CD14-positive monocyte (primary cell): Measurements from ENCODE around the gene C13orf46. TPM values are rescaled to one million over a fixed set of nuclear protein-coding genes. Genes with fewer than 3 reads are reported as not detected.

Source experiments
- DNase-seq, 3 donors: peaks; one replicate each; pipeline ENCODE4 v3.0.0-alpha.2; 2011 to 2022
- H2AFZ ChIP-seq: 2 replicates; pipeline ENCODE4 v1.6.0; 2012; ENCODE audit warnings: mild to moderate bottlenecking, low read depth, low read length, inconsistent platforms; ENCODE audit not compliant: insufficient read depth, poor library complexity, severe bottlenecking
- H3K27ac ChIP-seq, 2 donors: 1 replicate in 1 of 2; 2 replicates in 1 of 2; pipeline ENCODE4 v1.5.1; 2012 to 2013; ENCODE audit warnings: low read length in 2 of 2, control low read depth in 1 of 2, inconsistent platforms in 1 of 2, low read depth in 1 of 2, mild to moderate bottlenecking in 1 of 2
- H3K27me3 ChIP-seq, 2 donors: one replicate each; pipeline versions ENCODE4 v1.6.0 to v1.6.1; 2011 to 2013; ENCODE audit warnings: low read length in 2 of 2; ENCODE audit not compliant: control insufficient read depth in 2 of 2, insufficient read depth in 2 of 2
- H3K36me3 ChIP-seq, 2 donors: replicated peaks in 1 of 2; 1 replicate in 1 of 2; 2 replicates in 1 of 2; pipeline versions ENCODE4 v1.5.1 to v1.6.1; 2012 to 2013; ENCODE audit warnings: low read length in 2 of 2, control low read depth in 1 of 2, inconsistent platforms in 1 of 2, mild to moderate bottlenecking in 1 of 2; ENCODE audit not compliant: insufficient read depth in 2 of 2, control insufficient read depth in 1 of 2
- H3K4me1 ChIP-seq, 2 donors: 1 replicate in 1 of 2; 2 replicates in 1 of 2; pipeline versions ENCODE4 v1.5.1 to v1.6.1; 2012 to 2013; ENCODE audit warnings: low read length in 2 of 2, control low read depth in 1 of 2, inconsistent platforms in 1 of 2, mild to moderate bottlenecking in 1 of 2, moderate library complexity in 1 of 2; ENCODE audit not compliant: insufficient read depth in 2 of 2, control insufficient read depth in 1 of 2
- H3K4me2 ChIP-seq: replicated peaks from 2 replicates; pipeline ENCODE3; 2012; ENCODE audit warnings: low read length, moderate library complexity, mild to moderate bottlenecking; ENCODE audit not compliant: poor library complexity, severe bottlenecking; ENCODE audit errors: extremely low read depth
- H3K4me3 ChIP-seq, 3 experiments: fragments of 200-600 bp in 1 of 3; sonication (generic) in 1 of 3; replicated peaks in 1 of 3; 1 replicate in 2 of 3; 2 replicates in 1 of 3; pipeline ENCODE4 v1.5.1; 2011 to 2013; ENCODE audit warnings: low read length in 3 of 3, mild to moderate bottlenecking in 3 of 3, control low read depth in 2 of 3, low read depth in 2 of 3, inconsistent platforms in 1 of 3, moderate library complexity in 1 of 3
- H3K79me2 ChIP-seq: 2 replicates; pipeline ENCODE4 v1.6.0; 2012; ENCODE audit warnings: mild to moderate bottlenecking, control low read depth, inconsistent platforms, low read length, moderate library complexity; ENCODE audit not compliant: insufficient read depth
- H3K9ac ChIP-seq: 2 replicates; pipeline ENCODE4 v1.6.0; 2017; ENCODE audit warnings: low read length, mild to moderate bottlenecking; ENCODE audit not compliant: insufficient read depth, poor library complexity, severe bottlenecking
- H3K9me3 ChIP-seq, 2 donors: replicated peaks in 1 of 2; 1 replicate in 1 of 2; 2 replicates in 1 of 2; pipeline versions ENCODE4 v1.5.1 to v1.6.1; 2012 to 2013; ENCODE audit warnings: low read length in 2 of 2, control low read depth in 1 of 2; ENCODE audit not compliant: control insufficient read depth in 1 of 2, insufficient read depth in 1 of 2
- H4K20me1 ChIP-seq: 2 replicates; pipeline ENCODE4 v1.6.0; 2012; ENCODE audit warnings: mild to moderate bottlenecking, low read length, control low read depth, moderate library complexity; ENCODE audit not compliant: insufficient read depth
- H3K27ac Mint-ChIP-seq, 7 donors: one replicate each; pipeline ENCODE4 v1.8.0; 2020; ENCODE audit warnings: mild to moderate bottlenecking in 7 of 7, mixed read lengths in 7 of 7, moderate library complexity in 6 of 7, inconsistent platforms in 2 of 7
- H3K27me3 Mint-ChIP-seq, 3 donors: one replicate each; pipeline ENCODE4 v1.8.0; 2021 to 2022; ENCODE audit warnings: low read depth in 3 of 3, mild to moderate bottlenecking in 3 of 3, mixed read lengths in 3 of 3, moderate library complexity in 3 of 3, inconsistent platforms in 1 of 3
- H3K36me3 Mint-ChIP-seq, 2 donors: one replicate each; pipeline ENCODE4 v1.8.0; 2020; ENCODE audit warnings: mixed read lengths in 2 of 2, inconsistent platforms in 1 of 2, mild to moderate bottlenecking in 1 of 2
- H3K4me1 Mint-ChIP-seq: one replicate; pipeline ENCODE4 v1.8.0; 2020; ENCODE audit warnings: mild to moderate bottlenecking, mixed read lengths
- H3K4me3 Mint-ChIP-seq, 2 donors: one replicate each; pipeline ENCODE4 v1.8.0; 2020; ENCODE audit warnings: mild to moderate bottlenecking in 2 of 2, mixed read lengths in 2 of 2, moderate library complexity in 1 of 2
- H3K9me3 Mint-ChIP-seq, 7 donors: one replicate each; pipeline ENCODE4 v1.8.0; 2020 to 2022; ENCODE audit warnings: mixed read lengths in 7 of 7, mild to moderate bottlenecking in 6 of 7, moderate library complexity in 6 of 7, inconsistent platforms in 2 of 7
- WGBS: methylation state at CpG from one replicate; pipeline ENCODE4 v1.1.5; 2013; ENCODE audit warnings: missing lambda C conversion rate; ENCODE audit not compliant: insufficient coverage; 5-methylcytosine and 5-hydroxymethylcytosine counted together
- intact Hi-C, 2 donors: fragments of 100-400 bp; cut with micrococcal nuclease; formaldehyde crosslinking; loops; one replicate each; pipeline versions ENCODE4 v1.15.0 to v1.15.1; 2023
- polyA plus RNA-seq, 3 donors: library from polyadenylated mRNA; depleted of rRNA in 1 of 3; unstranded in 2 of 3; stranded (reverse) in 1 of 3; fragments of 300-500 nt in 2 of 3; fragments of >200 nt in 1 of 3; fragmentation: Illumina TruSeq in 2 of 3; gene quantifications; 1 replicate in 2 of 3; 2 replicates in 1 of 3; pipeline ENCODE4 v1.2.3, GENCODE V29; 2012 to 2021
- TF ChIP-seq, protein P1 (sequence below): fragments of 200-600 bp; IDR thresholded peaks from one replicate; pipeline ENCODE4 v1.8.0; 2022; ENCODE audit warnings: antibody characterized with exemption, mild to moderate bottlenecking

Gene C13orf46
- polyA plus RNA-seq, 3 donors: 0.05 to 0.35 TPM; not detected in 1

- 36% methylated on average over 39 of the region's 42 CpGs for WGBS
- peaks cover 0 to 2% of the 10 kb centered on the region in 2 donors for H3K27me3 ChIP-seq
- peak overlapping the region; percentile 36 for H3K9ac ChIP-seq
- peak overlapping the region; percentile 62 for H3K4me2 ChIP-seq
- H3K4me1 Mint-ChIP-seq: peaks cover 16% of the 10 kb centered on the region
- H3K27ac Mint-ChIP-seq: no peak overlapping the region
- H3K4me1 ChIP-seq: peaks cover 9 to 10% of the 10 kb centered on the region in 2 donors
- no peaks in the 10 kb centered on the region for H3K36me3 ChIP-seq
- peaks cover 5 to 21% of the 10 kb centered on the region in 2 donors for H3K9me3 ChIP-seq
- H3K36me3 Mint-ChIP-seq: peaks cover 3 to 10% of the 10 kb centered on the region in 2 donors
- TF ChIP-seq, protein P1, sequence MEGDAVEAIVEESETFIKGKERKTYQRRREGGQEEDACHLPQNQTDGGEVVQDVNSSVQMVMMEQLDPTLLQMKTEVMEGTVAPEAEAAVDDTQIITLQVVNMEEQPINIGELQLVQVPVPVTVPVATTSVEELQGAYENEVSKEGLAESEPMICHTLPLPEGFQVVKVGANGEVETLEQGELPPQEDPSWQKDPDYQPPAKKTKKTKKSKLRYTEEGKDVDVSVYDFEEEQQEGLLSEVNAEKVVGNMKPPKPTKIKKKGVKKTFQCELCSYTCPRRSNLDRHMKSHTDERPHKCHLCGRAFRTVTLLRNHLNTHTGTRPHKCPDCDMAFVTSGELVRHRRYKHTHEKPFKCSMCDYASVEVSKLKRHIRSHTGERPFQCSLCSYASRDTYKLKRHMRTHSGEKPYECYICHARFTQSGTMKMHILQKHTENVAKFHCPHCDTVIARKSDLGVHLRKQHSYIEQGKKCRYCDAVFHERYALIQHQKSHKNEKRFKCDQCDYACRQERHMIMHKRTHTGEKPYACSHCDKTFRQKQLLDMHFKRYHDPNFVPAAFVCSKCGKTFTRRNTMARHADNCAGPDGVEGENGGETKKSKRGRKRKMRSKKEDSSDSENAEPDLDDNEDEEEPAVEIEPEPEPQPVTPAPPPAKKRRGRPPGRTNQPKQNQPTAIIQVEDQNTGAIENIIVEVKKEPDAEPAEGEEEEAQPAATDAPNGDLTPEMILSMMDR: peak; percentile 69
- no peaks in the 10 kb centered on the region for H4K20me1 ChIP-seq
- intact Hi-C loops: loop anchor here (1.0 to 10.0 kb wide), 4 partner anchors 151 to 276 kb away; no protein-coding TSS in a partner anchor
- DNase-seq: peak; percentile 71 to 74 (median 73)
- H3K9me3 Mint-ChIP-seq: peaks cover 14 to 21% (median 19%) of the 10 kb centered on the region in 7 donors
- no peak overlapping the region for H3K27ac ChIP-seq
- H3K4me3 Mint-ChIP-seq: peak overlapping the region; percentile 56 to 63
- peaks cover 0 to 12% (median 2%) of the 10 kb centered on the region in 3 donors for H3K27me3 Mint-ChIP-seq
- H3K4me3 ChIP-seq: peak overlapping the region in 1 of 3 experiments; percentile 50
- peak overlapping the region; percentile 63 for H2AFZ ChIP-seq
- H3K79me2 ChIP-seq: no peaks in the 10 kb centered on the region
Measured at GRCh38 chr13:113951246-113951999, 22.5 kb downstream of the C13orf46 start.

DNA sequence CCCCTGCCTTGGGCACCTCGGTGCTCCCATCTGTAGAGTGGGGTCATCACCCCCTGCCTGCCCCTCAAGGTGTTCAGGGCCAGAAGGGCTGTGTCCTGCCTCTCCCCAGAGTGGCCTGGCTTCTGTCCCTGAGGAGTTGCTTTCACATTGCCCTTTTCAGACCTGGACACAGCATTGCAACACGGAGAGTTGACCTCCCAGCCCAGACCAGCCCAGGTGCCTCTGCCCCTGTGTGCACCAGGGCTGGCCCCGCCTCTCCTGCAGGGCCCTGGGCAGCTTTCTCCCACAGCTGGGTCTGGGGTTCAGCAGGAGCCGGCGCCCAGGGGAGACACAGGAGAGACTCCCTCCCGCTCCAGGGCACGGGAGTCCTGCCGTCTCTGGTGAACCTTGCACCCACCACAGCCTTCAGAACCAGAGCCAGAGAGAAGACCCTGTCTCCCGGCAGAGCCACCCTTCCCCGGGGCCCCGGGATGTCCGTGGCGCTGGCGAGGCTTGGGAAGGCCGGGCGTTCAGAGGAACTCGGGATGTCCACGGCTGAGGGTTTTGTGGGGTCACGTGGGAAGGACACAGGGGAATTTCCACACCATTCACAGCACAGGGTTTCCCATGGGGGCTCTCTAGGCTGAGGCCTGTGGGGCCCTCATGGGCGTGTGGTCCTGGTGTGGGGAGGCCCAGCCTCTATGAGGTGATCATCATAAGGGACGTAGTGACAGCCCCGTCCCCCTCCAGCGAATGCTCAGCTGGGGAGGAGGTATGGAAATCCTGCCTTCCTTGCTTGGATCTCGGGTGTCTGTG, 23.2 kb downstream of the C13orf46 start:
- Histone ChIP-seq H3K36me3 (no peaks in the 10 kb centered on the region), H3K4me2 (peak overlapping the region; percentile 62), H3K79me2 (no peaks in the 10 kb centered on the region), H3K9me3 (peaks cover 2 to 13% of the 10 kb centered on the region in 2 donors), H3K4me1 (peaks cover 9 to 10% of the 10 kb centered on the region in 2 donors), H3K4me3 (no peak overlapping the region), H4K20me1 (no peaks in the 10 kb centered on the region), H3K27me3 (peaks cover 0 to 2% of the 10 kb centered on the region in 2 donors), H3K9ac (peak overlapping the region; percentile 36), H2AFZ (peak overlapping the region; percentile 63), H3K27ac (no peak overlapping the region)
- Mint-ChIP-seq H3K4me3 (peak overlapping the region in 1 of 2 donors; percentile 35), H3K4me1 (peaks cover 16% of the 10 kb centered on the region), H3K36me3 (peaks cover 0 to 3% of the 10 kb centered on the region in 2 donors), H3K27ac (peak overlapping the region in 1 of 7 donors; percentile 36), H3K9me3 (peaks cover 7 to 13% (median 12%) of the 10 kb centered on the region in 7 donors), H3K27me3 (peaks cover 0 to 12% (median 2%) of the 10 kb centered on the region in 3 donors)
- 55% methylated on average over 10 of the region's 24 CpGs for WGBS
- intact Hi-C loops: loop anchor here (1.0 to 10.0 kb wide), 4 partner anchors 152 to 277 kb away; no protein-coding TSS in a partner anchor
- no peak for DNase-seq
- TF ChIP-seq, protein P1: no peak
